ENCODE data around the gene PMEL.

GRCh38 chr12:55972042-55972441 is 6.2 kb upstream of the PMEL start:
- TF ChIP-seq CTCF (IDR thresholded peaks at IDR 0.05) (no peak), EZH2 (IDR thresholded peaks at IDR 0.05; ENCODE audit: borderline replicate concordance, insufficient read depth, low read depth, low read length, poor library complexity, severe bottlenecking) (no peak)
